ENCODE data around the gene CNOT4. TPM values are rescaled to one million over a fixed set of nuclear protein-coding genes. Genes with fewer than 3 reads are reported as not detected.

The CNOT4 gene
- total and polyA plus RNA-seq, 10 of the 15 experiments (the other 5 are each of a cell fraction or from before 2014, with no cell fraction given) = 9.4 to 29.6 (median 16.6) TPM

- POLR2A ChIA-PET = interaction anchor here (1.1 kb wide), 1 partner anchor 9 kb away, joined by 4 read pairs; no protein-coding TSS in a partner anchor
These were observed 142.9 kb downstream of the CNOT4 start for GRCh38 chr7:135366843-135367508.

More at GRCh38 chr7:135366843-135367508, 142.9 kb downstream of the CNOT4 start:
- ChIA-PET SMC1A (ENCODE audit: uncharacterized antibody, unreplicated experiment) (interaction anchor here (0.6 to 1.8 kb wide), 6 partner anchors 11 to 220 kb away, joined by 3 to 5 read pairs (median 4); no protein-coding TSS in a partner anchor), RAD21 (ENCODE audit: unreplicated experiment) (no interaction called here), CTCF (no interaction called here)
- no peak overlapping the region for H3K4me3 ChIP-seq
- H3K4me2 ChIP-seq (ENCODE audit: control insufficient read depth, insufficient read depth) = no peak overlapping the region
- no peak for ATAC-seq
- in situ Hi-C loops (cut with MboI) (no loop called here), intact Hi-C loops (cut with micrococcal nuclease; ENCODE audit: unreplicated experiment) (no loop called here)
- H3K36me3 ChIP-seq (ENCODE audit: control insufficient read depth in 2 of 2, insufficient read depth in 2 of 2, low read length in 1 of 2) = peaks cover 0 to 8% of the 10 kb centered on the region in 2 experiments; a peak in 1 of 4 replicates
- no peak overlapping the region for H3K9ac ChIP-seq (ENCODE audit: control insufficient read depth, insufficient read depth, low read length)
- TF ChIP-seq TBL1XR1 (IDR thresholded peaks at IDR 0.05; ENCODE audit: low read depth, low read length) = no peak
- no peak for TF ChIP-seq CHD2 (IDR thresholded peaks at IDR 0.05; ENCODE audit: borderline replicate concordance, low read depth, low read length)
- no peak for TF ChIP-seq CREM (IDR thresholded peaks at IDR 0.05; ENCODE audit: low read depth)
- no peak for TF ChIP-seq POLR2AphosphoS5 (IDR thresholded peaks at IDR 0.05; ENCODE audit: low read length)
- TF ChIP-seq TAF1 (IDR thresholded peaks at IDR 0.05; ENCODE audit: borderline replicate concordance, low read depth, low read length) = no peak
- no peak for TF ChIP-seq NFYA (IDR thresholded peaks at IDR 0.05; ENCODE audit: borderline replicate concordance, low read depth, low read length)
- TF ChIP-seq RUNX3 (IDR thresholded peaks at IDR 0.05; ENCODE audit: low read length) = no peak
- no peak for TF ChIP-seq DPF2 (IDR thresholded peaks at IDR 0.05)
- TF ChIP-seq SMARCA5 (IDR thresholded peaks at IDR 0.05) = no peak
- TF ChIP-seq NKRF (conservative IDR thresholded peaks at IDR 0.05) = no peak
- no peak for TF ChIP-seq CTCF (IDR thresholded peaks at IDR 0.05 in 2 of 3, conservative IDR thresholded peaks at IDR 0.05 in 1 of 3; ENCODE audit: control insufficient read depth in 2 of 3, extremely low read depth in 1 of 3, insufficient read depth in 1 of 3, low read depth in 3 of 3, low read length in 3 of 3)
- no peak for TF ChIP-seq CBX5 (IDR thresholded peaks at IDR 0.05; ENCODE audit: low read depth)
- WGBS (ENCODE audit: insufficient coverage, insufficient replicate concordance, low lambda C conversion rate, missing lambda C conversion rate) = 88% methylated on average over 7 of the region's 7 CpGs
- H3K79me2 ChIP-seq (ENCODE audit: control insufficient read depth, insufficient read depth, low read length) = no peaks in the 10 kb centered on the region
- H3K4me1 ChIP-seq (ENCODE audit: control insufficient read depth, insufficient read depth, low read length) = no peaks in the 10 kb centered on the region; the same call in 1 of the 2 replicates
- no TSS peak for BruUV-seq (replicated peaks)
- H4K20me1 ChIP-seq (ENCODE audit: control insufficient read depth, insufficient read depth) = no peaks in the 10 kb centered on the region
- no peak overlapping the region for H2AFZ ChIP-seq (ENCODE audit: control insufficient read depth, low read depth, low read length)
- no peak for DNase-seq (ENCODE audit: low read depth, low spot score)
- no peaks in the 10 kb centered on the region for H3K27me3 ChIP-seq (replicated peaks in 1 of 2; ENCODE audit: control insufficient read depth in 2 of 2, insufficient read depth in 2 of 2, low read length in 1 of 2)
- H3K27ac ChIP-seq (ENCODE audit: control insufficient read depth, insufficient read depth) = no peak overlapping the region
- no peaks in the 10 kb centered on the region; the same call in 2 of the 3 replicates for H3K9me3 ChIP-seq (replicated peaks; ENCODE audit: control insufficient read depth, insufficient read depth, low read length)
- no peak for FAIRE-seq

Data from GM12878 (cell line).